SU-DHL-6 (cell line): ENCODE measurements around the gene ATP8A2.

Experiments used
- H2AFZ ChIP-seq: fragments of 200-600 bp; sonication (generic); 2 replicates; pipeline ENCODE4 v1.6.1; 2014; ENCODE audit warnings: low read depth, mild to moderate bottlenecking, moderate library complexity, mixed read lengths, antibody characterized with exemption, low read length; ENCODE audit not compliant: severe bottlenecking
- H3F3A ChIP-seq: fragments of 200-600 bp; shearing (Covaris generic); 2 replicates; pipeline ENCODE4 v1.6.0; 2016; ENCODE audit warnings: antibody characterized with exemption, mild to moderate bottlenecking; ENCODE audit not compliant: insufficient read depth
- H3K27ac ChIP-seq: fragments of 200-600 bp; sonication (generic); 2 replicates; pipeline ENCODE4 v1.5.1; 2016; ENCODE audit warnings: low read depth, mild to moderate bottlenecking, low read length, moderate library complexity, mixed read lengths
- H3K27me3 ChIP-seq: fragments of 200-600 bp; sonication (generic), shearing (Covaris generic); 2 replicates; pipeline ENCODE4 v1.6.0; 2014; ENCODE audit warnings: mild to moderate bottlenecking, low read length
- H3K36me3 ChIP-seq: fragments of 200-600 bp; sonication (generic); 2 replicates; pipeline ENCODE4 v1.6.1; 2014; ENCODE audit warnings: mild to moderate bottlenecking, low read length, mixed read lengths
- H3K4me2 ChIP-seq: fragments of 300-600, 200-600 bp; shearing (Covaris generic), sonication (generic); 2 replicates; pipeline ENCODE4 v1.6.0; 2014; ENCODE audit warnings: low read length, low read depth, mild to moderate bottlenecking; ENCODE audit not compliant: poor library complexity, severe bottlenecking
- H3K4me3 ChIP-seq: fragments of 200-600 bp; sonication (generic); 2 replicates; pipeline ENCODE4 v1.5.1; 2014; ENCODE audit warnings: antibody characterized with exemption, low read length, mild to moderate bottlenecking, mixed read lengths; ENCODE audit not compliant: insufficient read depth, poor library complexity, severe bottlenecking
- H3K79me2 ChIP-seq: fragments of 200-600 bp; sonication (generic); 2 replicates; pipeline ENCODE4 v1.6.1; 2014; ENCODE audit warnings: mild to moderate bottlenecking, low read length, moderate library complexity; ENCODE audit not compliant: insufficient read depth
- H3K9ac ChIP-seq: fragments of 200-600 bp; sonication (generic); 2 replicates; pipeline ENCODE4 v1.7.0; 2014; ENCODE audit warnings: mild to moderate bottlenecking, low read length
- H3K9me2 ChIP-seq: fragments of 200-600 bp; sonication (generic); replicated peaks from 2 replicates; pipeline ENCODE4 v1.6.1; 2014; ENCODE audit warnings: low read length; ENCODE audit not compliant: insufficient read depth
- H3K9me3 ChIP-seq: fragments of 200-600 bp; sonication (generic); 2 replicates; pipeline ENCODE4 v1.6.1; 2014; ENCODE audit warnings: low read length, mixed read lengths; ENCODE audit not compliant: insufficient read depth
- H4K20me1 ChIP-seq: fragments of 200-600 bp; sonication (generic); 2 replicates; pipeline ENCODE4 v1.6.1; 2014; ENCODE audit warnings: low read depth, mild to moderate bottlenecking, antibody characterized with exemption, low read length, moderate library complexity, mixed read lengths
- EZH2phosphoT487 ChIP-seq: fragments of 200-600 bp; sonication (generic), shearing (Covaris generic); conservative IDR thresholded peaks from 2 replicates; pipeline ENCODE4 v1.6.1; 2018; ENCODE audit warnings: mild to moderate bottlenecking, antibody characterized with exemption, low read length, moderate library complexity, mixed read lengths
- TF ChIP-seq, protein P1 (sequence below): fragments of 200-600 bp; sonication (generic); IDR thresholded peaks from one replicate; pipeline ENCODE4 v1.5.1; 2017; ENCODE audit warnings: antibody characterized with exemption, mild to moderate bottlenecking, low read length, moderate library complexity; ENCODE audit not compliant: insufficient read depth, poor library complexity, severe bottlenecking

Gene ATP8A2

DNA sequence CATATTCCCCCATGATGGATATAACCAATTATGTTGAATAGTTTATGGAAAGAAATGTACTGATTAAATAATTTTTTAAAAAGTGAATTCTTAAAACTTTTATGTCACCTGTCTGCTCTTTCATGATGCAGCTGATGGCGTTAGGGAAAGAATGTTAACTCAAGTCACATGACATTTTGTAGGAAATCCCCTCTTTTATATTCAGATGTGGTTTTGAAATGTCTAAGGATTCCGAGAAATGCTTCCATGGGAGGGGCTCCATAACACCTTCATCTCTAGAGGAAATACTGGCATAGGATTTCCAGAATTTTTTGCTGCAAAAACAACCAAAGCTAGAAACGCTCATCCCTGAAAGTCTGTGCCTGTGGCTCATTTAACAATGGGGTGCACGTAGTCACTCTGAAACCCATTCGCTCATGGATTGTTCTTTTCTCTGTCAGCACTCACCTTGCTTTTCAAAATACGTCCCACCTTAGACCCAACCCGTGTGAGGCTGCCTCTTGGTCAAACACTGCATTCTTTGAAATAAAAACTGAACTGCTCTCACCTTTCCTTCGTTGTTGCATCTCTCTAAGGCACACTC is 391.1 kb downstream of the ATP8A2 start:
- no peaks in the 10 kb centered on the region for H4K20me1 ChIP-seq
- H3K27ac ChIP-seq = no peak overlapping the region
- no peak overlapping the region for H2AFZ ChIP-seq
- no peak overlapping the region for H3K9ac ChIP-seq
- H3K79me2 ChIP-seq = no peaks in the 10 kb centered on the region
- H3K9me2 ChIP-seq = no peaks in the 10 kb centered on the region
- no peak overlapping the region for H3K4me2 ChIP-seq
- TF ChIP-seq EZH2phosphoT487 = no peak
- TF ChIP-seq, protein P1, sequence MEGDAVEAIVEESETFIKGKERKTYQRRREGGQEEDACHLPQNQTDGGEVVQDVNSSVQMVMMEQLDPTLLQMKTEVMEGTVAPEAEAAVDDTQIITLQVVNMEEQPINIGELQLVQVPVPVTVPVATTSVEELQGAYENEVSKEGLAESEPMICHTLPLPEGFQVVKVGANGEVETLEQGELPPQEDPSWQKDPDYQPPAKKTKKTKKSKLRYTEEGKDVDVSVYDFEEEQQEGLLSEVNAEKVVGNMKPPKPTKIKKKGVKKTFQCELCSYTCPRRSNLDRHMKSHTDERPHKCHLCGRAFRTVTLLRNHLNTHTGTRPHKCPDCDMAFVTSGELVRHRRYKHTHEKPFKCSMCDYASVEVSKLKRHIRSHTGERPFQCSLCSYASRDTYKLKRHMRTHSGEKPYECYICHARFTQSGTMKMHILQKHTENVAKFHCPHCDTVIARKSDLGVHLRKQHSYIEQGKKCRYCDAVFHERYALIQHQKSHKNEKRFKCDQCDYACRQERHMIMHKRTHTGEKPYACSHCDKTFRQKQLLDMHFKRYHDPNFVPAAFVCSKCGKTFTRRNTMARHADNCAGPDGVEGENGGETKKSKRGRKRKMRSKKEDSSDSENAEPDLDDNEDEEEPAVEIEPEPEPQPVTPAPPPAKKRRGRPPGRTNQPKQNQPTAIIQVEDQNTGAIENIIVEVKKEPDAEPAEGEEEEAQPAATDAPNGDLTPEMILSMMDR = no peak
- H3F3A ChIP-seq = no peaks in the 10 kb centered on the region
- no peak overlapping the region for H3K4me3 ChIP-seq
- no peaks in the 10 kb centered on the region for H3K36me3 ChIP-seq
- H3K9me3 ChIP-seq = no peaks in the 10 kb centered on the region
- no peaks in the 10 kb centered on the region for H3K27me3 ChIP-seq

DNA sequence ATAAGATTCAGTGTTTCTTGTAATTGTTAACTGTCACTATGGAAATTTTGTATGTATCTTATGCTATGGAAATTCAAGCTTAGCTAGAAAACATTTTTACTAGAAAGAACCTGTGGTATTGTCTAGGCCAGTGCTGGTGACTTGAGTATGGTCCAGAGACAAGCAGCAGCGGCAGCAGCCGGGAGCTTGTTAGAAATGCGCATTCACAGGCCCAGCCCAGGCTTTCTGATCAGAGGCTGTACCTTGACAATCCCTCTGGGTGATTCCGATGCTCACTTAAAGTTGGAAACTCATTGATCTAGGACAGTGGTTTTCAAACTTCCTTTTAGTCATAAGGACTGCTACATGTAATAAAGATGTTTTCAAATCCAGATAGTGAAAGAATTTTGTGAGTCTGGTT is 392.6 kb downstream of the ATP8A2 start:
- Histone ChIP-seq H2AFZ (no peak overlapping the region), H3K27me3 (no peaks in the 10 kb centered on the region), H3K79me2 (no peaks in the 10 kb centered on the region), H3K9me2 (no peaks in the 10 kb centered on the region), H3K9ac (no peak overlapping the region), H3K27ac (no peak overlapping the region), H3K9me3 (no peaks in the 10 kb centered on the region), H3K4me2 (no peak overlapping the region), H3K36me3 (no peaks in the 10 kb centered on the region), H4K20me1 (no peaks in the 10 kb centered on the region), H3K4me3 (no peak overlapping the region), H3F3A (no peaks in the 10 kb centered on the region)
- TF ChIP-seq, protein P1 = no peak
- no peak for TF ChIP-seq EZH2phosphoT487

- no peaks in the 10 kb centered on the region for H3K9me3 ChIP-seq
- H3K4me2 ChIP-seq = no peak overlapping the region
- H3F3A ChIP-seq = no peaks in the 10 kb centered on the region
- no peak overlapping the region for H3K27ac ChIP-seq
- H4K20me1 ChIP-seq = no peaks in the 10 kb centered on the region
- no peaks in the 10 kb centered on the region for H3K36me3 ChIP-seq
- no peaks in the 10 kb centered on the region for H3K79me2 ChIP-seq
- no peak for TF ChIP-seq EZH2phosphoT487
- TF ChIP-seq, protein P1 = no peak
- H3K9ac ChIP-seq = no peak overlapping the region
- H3K27me3 ChIP-seq = no peaks in the 10 kb centered on the region
- H2AFZ ChIP-seq = no peak overlapping the region
- no peak overlapping the region for H3K4me3 ChIP-seq
- no peaks in the 10 kb centered on the region for H3K9me2 ChIP-seq
Measured at GRCh38 chr13:25765266-25765665, 393.5 kb downstream of the ATP8A2 start.
